NCI-H524 treated with DMSO at 0.1 percent for 48 hours (cell line): ENCODE measurements around the gene UTS2.

Experiments
- DNase-seq: peaks from one replicate; lab custom pipeline; 2025; lab: John Stamatoyannopoulos, UW

Gene UTS2

GRCh38 chr1:7863756-7864328, 11.0 kb upstream of the UTS2 start:
- no peak for DNase-seq

GRCh38 chr1:7862211-7863060, 9.6 kb upstream of the UTS2 start:
- DNase-seq: no peak

GRCh38 chr1:7861452-7861851, 8.6 kb upstream of the UTS2 start:
- DNase-seq: no peak

DNA sequence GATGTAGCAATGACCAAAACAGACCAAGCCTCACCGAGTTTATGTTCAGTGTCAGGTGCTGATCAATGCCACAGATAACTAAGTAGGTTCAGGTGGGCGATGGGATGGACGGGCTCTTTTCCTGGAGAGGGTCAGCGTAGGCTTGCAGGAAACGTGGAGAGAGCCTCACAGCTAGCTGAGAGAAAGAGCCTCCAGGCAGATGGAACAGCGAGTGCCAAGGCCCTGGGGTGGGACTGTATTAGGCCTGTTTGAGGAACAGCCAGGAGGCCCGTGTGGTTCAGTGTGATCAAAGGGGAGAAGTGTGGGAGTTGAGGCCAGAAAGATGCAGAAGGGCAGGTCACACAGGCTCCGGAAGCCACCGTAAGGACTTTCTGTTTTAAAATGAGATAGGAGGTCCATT, 7.3 kb upstream of the UTS2 start:
- DNase-seq: no peak

- DNase-seq: no peak
Observed at GRCh38 chr1:7859406-7859805, 6.5 kb upstream of the UTS2 start.

DNA sequence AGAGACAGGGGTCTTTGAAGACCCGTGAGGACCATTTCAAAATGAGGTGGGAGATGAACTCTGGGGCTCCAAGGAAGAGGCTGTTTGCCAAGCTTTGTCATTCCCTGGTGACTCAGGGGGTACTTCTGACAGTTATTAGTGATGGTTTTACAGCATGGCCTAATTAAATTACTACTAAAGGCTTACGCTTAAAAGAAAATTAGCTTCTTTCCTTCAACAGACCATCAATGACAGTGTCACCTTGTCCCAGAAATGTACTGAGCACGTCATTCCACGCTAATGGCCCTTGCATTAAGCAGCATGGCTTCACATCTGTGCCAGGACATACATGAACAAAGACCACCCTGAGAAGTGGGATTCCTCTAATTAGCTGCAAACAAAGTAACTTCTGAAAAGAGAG, 5.1 kb upstream of the UTS2 start:
- DNase-seq: no peak

- no peak for DNase-seq
Observed at GRCh38 chr1:7857000-7857399, 4.1 kb upstream of the UTS2 start.

- DNase-seq: no peak
Observed at GRCh38 chr1:7856345-7856744, 3.5 kb upstream of the UTS2 start.

DNA sequence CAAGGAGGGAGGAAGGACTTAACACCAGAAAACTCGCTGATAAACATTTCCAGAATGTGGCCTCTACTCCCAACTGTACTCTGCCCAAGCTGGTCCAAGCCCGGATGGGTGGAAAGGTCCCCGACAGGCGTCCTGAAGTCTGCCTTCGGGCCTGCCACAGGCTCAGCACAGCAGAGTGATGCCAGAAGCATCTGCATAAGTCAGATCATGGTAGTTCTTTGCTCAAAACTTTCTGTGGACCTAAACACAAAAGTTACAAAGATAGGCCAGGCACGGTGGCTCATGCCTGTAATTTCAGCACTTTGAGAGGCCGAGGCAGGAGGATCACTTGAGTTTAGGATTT, 790 bp upstream of the UTS2 start:
- DNase-seq: no peak

DNA sequence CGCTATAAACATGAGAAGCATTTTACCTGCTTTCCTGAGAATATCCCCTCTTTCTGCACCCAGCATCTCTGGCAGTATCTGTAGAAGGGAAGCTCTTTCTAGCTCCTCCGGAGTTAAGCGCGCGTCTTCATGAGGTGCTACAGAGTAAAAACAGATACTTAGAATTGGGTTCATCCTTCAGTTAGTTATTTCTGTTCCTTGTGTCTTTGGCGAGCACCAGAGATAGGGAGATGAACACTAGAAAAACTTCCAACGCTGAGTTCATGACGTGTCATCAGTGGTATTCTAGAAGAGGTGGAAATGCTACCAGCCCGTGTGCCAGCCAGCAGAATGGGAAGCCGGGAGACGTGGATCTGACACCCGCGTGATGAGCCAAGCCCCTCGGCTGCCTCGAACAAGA, 2.1 kb downstream of the UTS2 start:
- no peak for DNase-seq

- no peak for DNase-seq
Observed at GRCh38 chr1:7847599-7847998, 5.3 kb downstream of the UTS2 start.

GRCh38 chr1:7846656-7847055, 6.2 kb downstream of the UTS2 start:
- DNase-seq: no peak

DNA sequence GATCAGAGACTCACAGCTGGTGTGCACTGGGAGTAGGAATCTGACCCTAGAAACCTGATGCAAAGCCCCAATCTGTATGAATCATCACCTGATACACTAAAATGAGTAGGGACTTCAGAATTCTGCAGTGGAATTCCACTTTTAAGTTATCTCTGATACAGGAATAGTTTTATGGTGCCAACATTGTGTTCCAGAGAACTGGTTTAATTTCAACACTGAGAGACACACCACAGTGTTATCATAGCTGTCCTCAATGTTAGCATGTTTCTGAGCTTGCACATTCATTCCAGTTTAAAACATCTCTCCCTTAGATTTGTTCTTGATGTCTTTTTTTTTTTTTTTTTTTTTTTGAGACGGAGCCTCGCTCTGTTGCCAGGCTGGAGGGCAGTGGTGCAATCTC, 7.1 kb downstream of the UTS2 start:
- no peak for DNase-seq

GRCh38 chr1:7842517-7842916, 10.3 kb downstream of the UTS2 start:
- DNase-seq: no peak

GRCh38 chr1:7839526-7839925, 13.3 kb downstream of the UTS2 start:
- no peak for DNase-seq

DNA sequence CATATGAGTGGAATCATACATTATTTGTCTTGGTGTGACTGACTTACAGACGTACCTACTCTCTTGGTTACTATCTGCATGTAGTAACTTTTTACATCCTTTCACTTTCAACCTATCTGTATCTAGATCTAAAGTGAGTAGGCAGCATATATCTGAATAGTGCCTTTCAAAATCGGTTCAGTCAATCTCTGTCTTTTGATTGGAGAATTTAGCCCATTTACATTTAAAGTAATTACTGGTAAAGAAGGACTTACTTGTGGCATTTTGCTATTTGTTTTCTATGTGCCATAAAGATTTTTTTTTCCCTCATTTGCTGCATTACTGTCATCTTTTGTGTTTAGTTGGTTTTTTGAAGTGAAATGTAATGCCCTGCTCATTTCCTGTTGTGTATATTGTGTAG, 14.2 kb downstream of the UTS2 start:
- no peak for DNase-seq

- no peak for DNase-seq
Observed at GRCh38 chr1:7833035-7833434, 19.8 kb downstream of the UTS2 start.

GRCh38 chr1:7831458-7831857, 21.4 kb downstream of the UTS2 start:
- DNase-seq: no peak

- DNase-seq: no peak
Observed at GRCh38 chr1:7827126-7827955, 25.5 kb downstream of the UTS2 start.

DNA sequence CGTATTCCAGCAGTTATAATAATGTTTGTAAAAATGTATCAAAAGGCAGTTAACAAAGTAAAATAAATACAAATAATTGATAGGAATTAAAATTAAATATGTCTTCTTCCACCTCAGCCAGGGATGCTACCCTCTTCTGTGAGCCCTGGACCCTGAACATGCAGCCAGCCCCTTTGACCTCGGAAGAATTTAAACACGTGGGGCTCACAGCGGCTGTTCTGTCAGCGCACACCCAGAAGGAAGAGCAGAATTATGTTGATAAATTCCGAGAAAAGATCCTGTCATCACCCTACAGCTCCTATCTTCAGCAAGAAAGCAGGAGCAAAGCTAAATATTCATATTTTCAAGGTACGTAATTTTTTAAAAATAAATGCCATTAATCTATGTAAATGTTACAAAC, 26.5 kb downstream of the UTS2 start:
- no peak for DNase-seq

DNA sequence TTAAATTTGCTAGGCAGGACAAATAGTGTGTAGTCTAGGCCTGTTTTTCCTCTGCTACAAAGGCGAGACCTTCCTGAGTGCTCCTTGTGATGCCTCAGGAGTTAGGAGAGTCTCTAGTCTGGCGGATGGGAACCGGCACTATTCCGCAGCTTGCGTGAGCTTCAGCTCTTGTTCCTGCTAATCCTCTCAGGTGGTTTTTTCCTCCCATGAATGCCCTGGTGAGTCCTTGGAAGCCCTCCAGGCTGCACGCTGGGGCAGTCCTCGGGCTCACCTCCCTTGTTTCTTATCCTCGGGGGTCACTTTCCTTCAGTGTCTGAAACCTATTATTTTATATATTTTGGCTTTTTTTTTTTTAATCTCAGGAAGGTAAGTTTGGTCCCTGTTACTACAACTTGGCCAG, 28.2 kb downstream of the UTS2 start:
- no peak for DNase-seq

DNA sequence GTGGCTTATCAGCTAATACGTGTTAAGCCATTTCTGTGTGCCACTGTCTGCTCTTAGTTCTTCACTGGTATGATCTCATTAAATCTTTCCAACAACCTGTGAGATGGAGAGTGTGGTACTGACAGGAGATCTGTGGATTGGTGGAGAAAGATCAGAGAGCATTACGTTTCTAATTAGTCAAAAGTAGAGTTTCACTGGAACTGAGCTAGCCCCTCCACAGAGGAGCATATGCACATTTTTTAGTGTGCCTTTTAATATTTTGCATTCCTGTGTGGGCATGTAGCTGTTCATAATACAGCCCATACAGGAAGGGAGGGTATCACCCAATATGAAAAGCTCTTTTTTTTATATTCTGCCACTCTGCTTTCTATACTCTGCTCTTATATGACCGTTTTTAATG, 31.6 kb downstream of the UTS2 start:
- no peak for DNase-seq

DNA sequence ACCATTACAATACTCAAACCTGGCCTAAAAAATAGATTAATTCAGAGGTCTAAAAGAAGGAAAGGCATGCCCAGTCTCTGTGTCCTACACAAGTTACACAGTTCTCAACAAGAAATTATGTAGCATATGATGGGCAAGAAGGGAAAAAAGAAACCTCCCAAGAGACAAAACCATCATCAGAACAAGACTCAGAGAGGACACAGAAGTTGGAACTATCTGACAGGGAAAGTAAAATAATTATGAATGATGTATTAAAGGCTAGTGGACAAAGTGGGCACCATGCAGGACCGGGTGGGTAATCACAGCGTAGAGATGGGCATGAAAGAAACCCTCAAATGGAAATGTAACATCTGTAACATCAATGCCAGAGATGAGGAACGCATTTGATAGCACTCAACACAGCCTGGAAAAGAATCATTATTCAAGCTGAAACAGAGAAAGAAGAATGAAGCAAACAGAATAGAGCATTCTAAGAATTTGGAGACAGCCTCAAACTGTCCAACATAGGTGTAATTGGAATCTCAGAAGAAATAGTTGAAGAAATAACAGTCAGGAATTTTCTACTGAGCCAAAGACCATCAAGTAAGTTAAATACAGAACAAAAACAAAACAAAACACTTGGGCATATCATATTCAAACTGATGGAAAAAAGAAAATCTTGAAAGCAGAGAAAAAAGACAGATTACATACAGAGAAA, 39.0 kb downstream of the UTS2 start:
- no peak for DNase-seq
